Measurements from ENCODE around the gene CMKLR1. TPM values are rescaled to one million over a fixed set of nuclear protein-coding genes. Genes with fewer than 3 reads are reported as not detected.

CMKLR1 gene
- total RNA-seq, 1 donor from 2014 or later: 0.57 TPM

DNA sequence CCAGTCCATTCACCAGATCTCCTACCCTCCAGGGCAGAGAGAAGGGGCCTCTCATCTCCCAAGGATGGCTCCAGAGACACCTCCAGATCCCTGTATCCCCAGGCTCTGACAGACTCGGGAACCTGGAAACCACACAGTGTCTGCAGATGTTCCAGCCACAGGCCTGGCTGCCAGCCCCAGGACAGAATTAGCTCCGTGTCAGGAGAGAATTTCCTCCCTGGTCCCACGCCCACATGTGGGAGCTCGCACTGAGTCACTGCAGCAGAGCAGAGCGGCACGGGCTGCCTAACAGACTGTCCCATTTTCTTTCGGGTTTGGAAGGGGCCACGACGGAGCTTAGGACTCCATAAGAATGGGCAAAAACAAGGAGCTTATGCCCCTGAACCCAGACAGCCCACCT lies 33.6 kb downstream of the CMKLR1 start:
- Mint-ChIP-seq H3K36me3 (ENCODE audit: low read depth, unreplicated experiment) (no peaks in the 10 kb centered on the region), H3K27ac (ENCODE audit: unreplicated experiment) (peak overlapping the region; percentile 91), H3K4me1 (ENCODE audit: low read depth, unreplicated experiment) (peaks cover 40% of the 10 kb centered on the region), H3K27me3 (ENCODE audit: low read depth, unreplicated experiment) (peaks cover 9% of the 10 kb centered on the region), H3K4me3 (ENCODE audit: unreplicated experiment) (no peak overlapping the region), H3K9me3 (ENCODE audit: unreplicated experiment) (peaks cover 2% of the 10 kb centered on the region)
- Histone ChIP-seq H3K9me3 (ENCODE audit: insufficient read depth, low read depth, low read length) (no peaks in the 10 kb centered on the region), H3K4me1 (ENCODE audit: insufficient read depth, low read length) (peaks cover 46% of the 10 kb centered on the region), H4K20me1 (ENCODE audit: insufficient read depth, low read length) (no peaks in the 10 kb centered on the region), H3K4me3 (ENCODE audit: insufficient read depth, low read depth, low read length) (peak overlapping the region; percentile 32), H2AFZ (ENCODE audit: low read depth, low read length) (peak overlapping the region; percentile 3), H3K4me2 (ENCODE audit: low read length) (peak overlapping the region; percentile 84), H3K79me2 (ENCODE audit: insufficient read depth, low read length) (no peaks in the 10 kb centered on the region), H3K36me3 (ENCODE audit: insufficient read depth, low read length) (no peaks in the 10 kb centered on the region), H3K27ac (ENCODE audit: low read depth, low read length) (peak overlapping the region; percentile 92), H3K9ac (ENCODE audit: low read length) (peak overlapping the region; percentile 78), H3K27me3 (ENCODE audit: insufficient read depth, low read length) (no peaks in the 10 kb centered on the region)
- TF ChIP-seq EZH2 (IDR thresholded peaks at IDR 0.05; ENCODE audit: insufficient read depth, low read length) (no peak), CTCF (IDR thresholded peaks at IDR 0.05; ENCODE audit: insufficient read depth, low read depth, low read length) (no peak)
- FAIRE-seq: no peak
- peak; percentile 84 for DNase-seq (ENCODE audit: low read depth)

GRCh38 chr12:108304633-108305032 lies 34.5 kb downstream of the CMKLR1 start:
- Histone ChIP-seq H3K27ac (ENCODE audit: low read depth, low read length) (peak overlapping the region; percentile 92), H3K27me3 (ENCODE audit: insufficient read depth, low read length) (no peaks in the 10 kb centered on the region), H3K79me2 (ENCODE audit: insufficient read depth, low read length) (no peaks in the 10 kb centered on the region), H3K36me3 (ENCODE audit: insufficient read depth, low read length) (no peaks in the 10 kb centered on the region), H3K4me3 (ENCODE audit: insufficient read depth, low read depth, low read length) (no peak overlapping the region), H4K20me1 (ENCODE audit: insufficient read depth, low read length) (no peaks in the 10 kb centered on the region), H3K9ac (ENCODE audit: low read length) (peak overlapping the region; percentile 78), H3K9me3 (ENCODE audit: insufficient read depth, low read depth, low read length) (no peaks in the 10 kb centered on the region), H2AFZ (ENCODE audit: low read depth, low read length) (no peak overlapping the region), H3K4me1 (ENCODE audit: insufficient read depth, low read length) (peaks cover 46% of the 10 kb centered on the region), H3K4me2 (ENCODE audit: low read length) (peak overlapping the region; percentile 84)
- DNase-seq (ENCODE audit: low read depth) (peak; percentile 3), FAIRE-seq (no peak)
- no peaks in the 10 kb centered on the region for H3K36me3 Mint-ChIP-seq (ENCODE audit: low read depth, unreplicated experiment)
- TF ChIP-seq CTCF (IDR thresholded peaks at IDR 0.05; ENCODE audit: insufficient read depth, low read depth, low read length) (no peak), EZH2 (IDR thresholded peaks at IDR 0.05; ENCODE audit: insufficient read depth, low read length) (no peak)
- peaks cover 9% of the 10 kb centered on the region for H3K27me3 Mint-ChIP-seq (ENCODE audit: low read depth, unreplicated experiment)
- peak overlapping the region; percentile 91 for H3K27ac Mint-ChIP-seq (ENCODE audit: unreplicated experiment)
- peaks cover 2% of the 10 kb centered on the region for H3K9me3 Mint-ChIP-seq (ENCODE audit: unreplicated experiment)
- H3K4me1 Mint-ChIP-seq (ENCODE audit: low read depth, unreplicated experiment): peaks cover 40% of the 10 kb centered on the region
- peak overlapping the region; percentile 2 for H3K4me3 Mint-ChIP-seq (ENCODE audit: unreplicated experiment)

DNA sequence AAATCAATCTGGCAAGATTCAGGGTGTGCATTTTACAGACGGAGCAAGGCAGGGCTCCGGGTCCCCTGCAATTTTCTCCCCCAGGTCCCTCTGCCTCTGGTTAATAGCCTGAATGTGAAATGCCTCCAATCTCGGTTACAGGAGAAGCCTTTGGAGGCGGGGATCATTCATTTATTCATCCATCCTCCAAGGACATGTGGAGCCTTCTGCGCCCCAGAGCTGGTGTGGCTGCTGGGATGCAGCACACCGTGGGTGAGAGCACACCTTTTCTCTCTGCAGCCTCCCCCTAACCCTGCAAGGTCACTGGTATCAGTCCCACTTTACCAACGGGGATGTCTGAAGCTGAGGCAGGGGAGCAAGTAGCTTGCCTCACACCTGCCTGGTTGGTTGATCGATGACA lies 35.4 kb downstream of the CMKLR1 start:
- no peak for TF ChIP-seq CTCF (IDR thresholded peaks at IDR 0.05; ENCODE audit: insufficient read depth, low read depth, low read length)
- TF ChIP-seq EZH2 (IDR thresholded peaks at IDR 0.05; ENCODE audit: insufficient read depth, low read length): no peak
- no peaks in the 10 kb centered on the region for H3K9me3 ChIP-seq (ENCODE audit: insufficient read depth, low read depth, low read length)
- H2AFZ ChIP-seq (ENCODE audit: low read depth, low read length): no peak overlapping the region
- no peaks in the 10 kb centered on the region for H3K27me3 ChIP-seq (ENCODE audit: insufficient read depth, low read length)
- Mint-ChIP-seq H3K27ac (ENCODE audit: unreplicated experiment) (no peak overlapping the region), H3K4me3 (ENCODE audit: unreplicated experiment) (no peak overlapping the region), H3K9me3 (ENCODE audit: unreplicated experiment) (peaks cover 2% of the 10 kb centered on the region), H3K27me3 (ENCODE audit: low read depth, unreplicated experiment) (peaks cover 11% of the 10 kb centered on the region), H3K36me3 (ENCODE audit: low read depth, unreplicated experiment) (no peaks in the 10 kb centered on the region), H3K4me1 (ENCODE audit: low read depth, unreplicated experiment) (peaks cover 40% of the 10 kb centered on the region)
- H3K4me3 ChIP-seq (ENCODE audit: insufficient read depth, low read depth, low read length): no peak overlapping the region
- FAIRE-seq: no peak
- no peaks in the 10 kb centered on the region for H3K36me3 ChIP-seq (ENCODE audit: insufficient read depth, low read length)
- H3K4me1 ChIP-seq (ENCODE audit: insufficient read depth, low read length): peaks cover 46% of the 10 kb centered on the region
- H3K4me2 ChIP-seq (ENCODE audit: low read length): no peak overlapping the region
- H4K20me1 ChIP-seq (ENCODE audit: insufficient read depth, low read length): no peaks in the 10 kb centered on the region
- no peak overlapping the region for H3K9ac ChIP-seq (ENCODE audit: low read length)
- no peaks in the 10 kb centered on the region for H3K79me2 ChIP-seq (ENCODE audit: insufficient read depth, low read length)
- no peak overlapping the region for H3K27ac ChIP-seq (ENCODE audit: low read depth, low read length)
- DNase-seq (ENCODE audit: low read depth): no peak
